HG03159 (cell line): ENCODE data around the gene SEC22B.
A peak's percentile ranks its signal among the peaks of the same experiment; 100 is the strongest.
"Not testable (repeated sequence)": the region's sequence is repeated elsewhere in the genome, so short reads cannot be mapped to it uniquely, and the experiment has no call there.

Experiments
- ATAC-seq: cut with Tn5 transposase; IDR thresholded peaks from one replicate; pipeline ENCODE4 v1.9.1; 2021; ENCODE audit warnings: mild to moderate bottlenecking, moderate library complexity; ENCODE audit not compliant: unreplicated experiment

The SEC22B gene

GRCh38 chr1:120176092-120176855 is at the start of gene SEC22B:
Gene SEC22B, minus strand, starts transcription at chr1:120176520. Its CDS starts 139 bp downstream, at chr1:120176381.
- ATAC-seq = peak; percentile 100

- ATAC-seq = not testable (repeated sequence)
Observed at GRCh38 chr1:120217933-120218332, 41.6 kb upstream of the SEC22B start.

GRCh38 chr1:120217175-120217929 is 41.0 kb upstream of the SEC22B start:
- ATAC-seq = not testable (repeated sequence)

- peak; percentile 49 for ATAC-seq
Observed at GRCh38 chr1:120213606-120214005, 37.3 kb upstream of the SEC22B start.

- ATAC-seq = not testable (repeated sequence)
Observed at GRCh38 chr1:120210754-120211153, 34.4 kb upstream of the SEC22B start.

GRCh38 chr1:120196863-120197775 is 20.8 kb upstream of the SEC22B start:
- ATAC-seq = not testable (repeated sequence)

GRCh38 chr1:120188626-120189025 is 12.3 kb upstream of the SEC22B start:
- not testable (repeated sequence) for ATAC-seq

GRCh38 chr1:120182176-120182707 is 5.9 kb upstream of the SEC22B start:
- not testable (repeated sequence) for ATAC-seq

- not testable (repeated sequence) for ATAC-seq
Observed at GRCh38 chr1:120179811-120180690, 3.7 kb upstream of the SEC22B start.

- no peak for ATAC-seq
Observed at GRCh38 chr1:120178799-120179756, 2.8 kb upstream of the SEC22B start.

GRCh38 chr1:120178058-120178457 is 1.7 kb upstream of the SEC22B start:
- not testable (repeated sequence) for ATAC-seq

- ATAC-seq = not testable (repeated sequence)
Observed at GRCh38 chr1:120175688-120176087, 632 bp downstream of the SEC22B start.

- not testable (repeated sequence) for ATAC-seq
Observed at GRCh38 chr1:120164761-120165160, 11.6 kb downstream of the SEC22B start.

GRCh38 chr1:120162015-120162414 is 14.3 kb downstream of the SEC22B start:
- ATAC-seq = not testable (repeated sequence)

GRCh38 chr1:120158495-120158894 is 17.8 kb downstream of the SEC22B start:
- ATAC-seq = not testable (repeated sequence)

GRCh38 chr1:120158086-120158485 is 18.2 kb downstream of the SEC22B start:
- ATAC-seq = not testable (repeated sequence)

- ATAC-seq = not testable (repeated sequence)
Observed at GRCh38 chr1:120150138-120150822, 26.0 kb downstream of the SEC22B start.
